T-cell (primary cell): Measurements from ENCODE around the gene PTPN1. TPM values are rescaled to one million over a fixed set of nuclear protein-coding genes. Genes with fewer than 3 reads are reported as not detected.
"Not testable (repeated sequence)": the region's sequence is repeated elsewhere in the genome, so short reads cannot be mapped to it uniquely, and the experiment has no call there.

ENCODE experiments used
- ATAC-seq, 4 experiments: fragments of 200-7000 bp in 3 of 4; fragments of 150-1000 bp in 1 of 4; cut with Tn5 transposase; replicated peaks in 1 of 4; 1 replicate in 3 of 4; 2 replicates in 1 of 4; pipeline ENCODE4 v1.10.0; 2021; ENCODE audit warnings: moderate library complexity in 3 of 4, mild to moderate bottlenecking in 2 of 4, moderate number of reproducible peaks in 1 of 4
- CTCF ChIA-PET, 2 donors: fragments of 300-600 bp; sonication (Branson Sonifier 250); formaldehyde crosslinking; loops; one replicate each; lab custom pipeline; 2022; ENCODE audit warnings: antibody characterized with exemption in 2 of 2; lab: Charles Lee
- POLR2A ChIA-PET, 2 donors: fragments of 300-600 bp; sonication (Branson Sonifier 250); formaldehyde crosslinking; loops; one replicate each; lab custom pipeline; 2022; ENCODE audit warnings: antibody characterized with exemption in 2 of 2; lab: Charles Lee
- DNase-seq, 35 experiments: peaks; one replicate each; pipeline versions ENCODE4 v3.0.0 to v3.0.0-alpha.2; 2013 to 2023
- H3K27ac ChIP-seq: one replicate; pipeline ENCODE4 v1.5.1; 2013; ENCODE audit warnings: low read length
- H3K27me3 ChIP-seq, 2 experiments: replicated peaks in 1 of 2; 1 replicate in 1 of 2; 2 replicates in 1 of 2; pipeline versions ENCODE4 v1.6.1 to v1.7.0; 2013; ENCODE audit warnings: low read length in 1 of 2, mixed read lengths in 1 of 2; ENCODE audit not compliant: control insufficient read depth in 2 of 2, insufficient read depth in 2 of 2; ENCODE audit errors: extremely low read depth in 1 of 2
- H3K36me3 ChIP-seq, 2 donors: 1 replicate in 1 of 2; 2 replicates in 1 of 2; pipeline versions ENCODE4 v1.6.1 to v1.7.0; 2013; ENCODE audit warnings: low read length in 1 of 2; ENCODE audit not compliant: control insufficient read depth in 2 of 2, insufficient read depth in 1 of 2; ENCODE audit errors: extremely low read depth in 1 of 2
- H3K4me1 ChIP-seq, 2 experiments: 1 replicate in 1 of 2; 2 replicates in 1 of 2; pipeline versions ENCODE4 v1.6.1 to v1.7.0; 2013; ENCODE audit warnings: low read length in 2 of 2, mixed read lengths in 1 of 2; ENCODE audit not compliant: insufficient read depth in 2 of 2, control insufficient read depth in 1 of 2; ENCODE audit errors: extremely low read depth in 1 of 2
- H3K4me3 ChIP-seq, 2 donors: 1 replicate in 1 of 2; 2 replicates in 1 of 2; pipeline versions ENCODE4 v1.5.1 to v1.7.0; 2013; ENCODE audit warnings: mild to moderate bottlenecking in 2 of 2, low read length in 1 of 2, moderate library complexity in 1 of 2; ENCODE audit not compliant: control insufficient read depth in 1 of 2; ENCODE audit errors: extremely low read depth in 1 of 2
- H3K9me3 ChIP-seq: 2 replicates; pipeline ENCODE4 v1.7.0; 2013
- H3K27ac Mint-ChIP-seq, 2 donors: one replicate each; pipeline ENCODE4 v1.8.0; 2020 to 2021; ENCODE audit warnings: mild to moderate bottlenecking in 2 of 2, mixed read lengths in 2 of 2
- H3K27me3 Mint-ChIP-seq, 2 donors: one replicate each; pipeline ENCODE4 v1.8.0; 2021 to 2022; ENCODE audit warnings: mixed read lengths in 2 of 2
- H3K36me3 Mint-ChIP-seq: one replicate; pipeline ENCODE4 v1.8.0; 2021; ENCODE audit warnings: mixed read lengths
- H3K4me1 Mint-ChIP-seq, 3 donors: one replicate each; pipeline ENCODE4 v1.8.0; 2020 to 2022; ENCODE audit warnings: mixed read lengths in 3 of 3, mild to moderate bottlenecking in 1 of 3
- H3K4me3 Mint-ChIP-seq, 3 donors: one replicate each; pipeline ENCODE4 v1.8.0; 2020 to 2022; ENCODE audit warnings: mild to moderate bottlenecking in 3 of 3, mixed read lengths in 3 of 3, moderate library complexity in 3 of 3
- H3K9me3 Mint-ChIP-seq, 3 donors: one replicate each; pipeline ENCODE4 v1.8.0; 2020 to 2022; ENCODE audit warnings: mixed read lengths in 3 of 3
- WGBS: methylation state at CpG from one replicate; pipeline ENCODE4 v1.1.5; 2013; ENCODE audit warnings: missing lambda C conversion rate; ENCODE audit not compliant: insufficient coverage; 5-methylcytosine and 5-hydroxymethylcytosine counted together
- total RNA-seq, 35 experiments: library from RNA in 6 of 35; stranded (reverse) in 6 of 35; fragments of 120-200 nt in 1 of 35; gene quantifications; one replicate each; pipeline versions ENCODE4 v1.2.1 to v1.2.4 and lab custom pipeline; 2013 to 2026

Gene PTPN1
- total RNA-seq, 5 donors from 2014 or later (not counting 1 experiment from before 2014, with no cell fraction given): 50.7 to 67.9 (median 55.3) TPM

DNA sequence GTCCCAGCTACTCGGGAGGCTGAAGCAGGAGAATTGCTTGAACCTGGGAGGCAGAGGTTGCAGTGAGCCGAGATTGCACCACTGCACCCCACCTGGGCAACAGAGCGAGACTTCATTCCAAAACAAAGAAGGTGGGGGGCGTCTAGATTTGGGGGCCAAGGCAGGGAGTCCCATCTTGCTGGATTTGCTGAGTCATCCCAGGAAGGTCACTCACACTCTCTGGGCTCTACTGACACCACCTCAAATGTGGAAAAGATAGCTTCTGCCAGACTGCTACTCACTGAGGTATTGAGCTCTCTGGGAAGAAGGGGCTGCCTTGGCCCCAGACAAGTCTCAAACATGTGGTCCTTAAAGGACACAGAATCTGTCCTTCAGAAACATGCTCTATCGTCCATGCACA lies 106.8 kb downstream of the PTPN1 start:
- no peak overlapping the region for H3K4me3 ChIP-seq
- Mint-ChIP-seq H3K27me3 (no peaks in the 10 kb centered on the region), H3K4me3 (no peak overlapping the region), H3K9me3 (peaks cover 0 to 4% (median 0%) of the 10 kb centered on the region in 3 donors), H3K4me1 (no peaks in the 10 kb centered on the region), H3K27ac (no peak overlapping the region), H3K36me3 (no peaks in the 10 kb centered on the region)
- H3K9me3 ChIP-seq: no peaks in the 10 kb centered on the region
- DNase-seq: no peak
- H3K27me3 ChIP-seq: peaks cover 0 to 3% of the 10 kb centered on the region in 2 experiments
- H3K36me3 ChIP-seq: no peaks in the 10 kb centered on the region
- H3K4me1 ChIP-seq: no peaks in the 10 kb centered on the region
- H3K27ac ChIP-seq: no peak overlapping the region
- WGBS: 65% methylated on average over 4 of the region's 5 CpGs
- ChIA-PET CTCF (no interaction called here), POLR2A (no interaction called here)
- no peak for ATAC-seq

GRCh38 chr20:50618537-50618936 lies 108.4 kb downstream of the PTPN1 start:
- Mint-ChIP-seq H3K4me1 (no peaks in the 10 kb centered on the region), H3K9me3 (peaks cover 0 to 4% (median 0%) of the 10 kb centered on the region in 3 donors), H3K4me3 (no peak overlapping the region), H3K27me3 (peaks cover 0 to under 1% of the 10 kb centered on the region in 2 donors), H3K36me3 (no peaks in the 10 kb centered on the region), H3K27ac (no peak overlapping the region)
- no peak for ATAC-seq
- Histone ChIP-seq H3K27ac (no peak overlapping the region), H3K9me3 (no peaks in the 10 kb centered on the region), H3K27me3 (peaks cover 0 to 5% of the 10 kb centered on the region in 2 experiments), H3K4me1 (no peaks in the 10 kb centered on the region), H3K36me3 (no peaks in the 10 kb centered on the region), H3K4me3 (no peak overlapping the region)
- DNase-seq: no peak
- CTCF ChIA-PET: interaction anchor here in 1 of 2 donors (0.7 kb wide), 1 partner anchor 34 kb away, joined by 4 read pairs; no protein-coding TSS in a partner anchor
- WGBS: no CpG with 5 or more reads among the region's 1 CpG
- POLR2A ChIA-PET: no interaction called here

DNA sequence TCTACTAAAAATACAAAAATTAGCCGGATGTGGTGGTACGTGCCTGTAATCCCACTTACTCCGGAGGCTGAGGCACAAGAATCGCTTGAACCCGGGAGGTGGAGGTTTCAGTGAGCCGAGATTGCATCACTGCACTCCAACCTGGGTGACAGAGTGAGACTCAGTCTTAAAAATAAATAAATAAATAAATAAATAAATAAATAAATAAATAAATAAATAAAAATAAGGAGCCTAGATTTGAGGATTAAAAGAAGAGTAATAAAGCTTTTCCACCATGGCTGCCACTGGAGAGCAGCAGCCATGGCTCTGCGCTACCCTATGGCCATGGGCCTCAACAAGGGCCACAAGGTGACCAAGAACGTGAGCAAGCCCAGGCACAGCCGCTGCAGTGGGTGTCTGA lies 110.3 kb downstream of the PTPN1 start:
- H3K36me3 ChIP-seq, H3K4me1 ChIP-seq, DNase-seq, H3K27ac ChIP-seq, POLR2A ChIA-PET, H3K27me3 Mint-ChIP-seq, H3K27ac Mint-ChIP-seq, CTCF ChIA-PET, H3K9me3 ChIP-seq, H3K4me1 Mint-ChIP-seq, H3K4me3 Mint-ChIP-seq, H3K4me3 ChIP-seq, H3K36me3 Mint-ChIP-seq, ATAC-seq, H3K9me3 Mint-ChIP-seq: not testable (repeated sequence)
- peaks cover 0 to 15% of the 10 kb centered on the region in 2 experiments for H3K27me3 ChIP-seq
- WGBS: 83% methylated on average over 3 of the region's 9 CpGs

DNA sequence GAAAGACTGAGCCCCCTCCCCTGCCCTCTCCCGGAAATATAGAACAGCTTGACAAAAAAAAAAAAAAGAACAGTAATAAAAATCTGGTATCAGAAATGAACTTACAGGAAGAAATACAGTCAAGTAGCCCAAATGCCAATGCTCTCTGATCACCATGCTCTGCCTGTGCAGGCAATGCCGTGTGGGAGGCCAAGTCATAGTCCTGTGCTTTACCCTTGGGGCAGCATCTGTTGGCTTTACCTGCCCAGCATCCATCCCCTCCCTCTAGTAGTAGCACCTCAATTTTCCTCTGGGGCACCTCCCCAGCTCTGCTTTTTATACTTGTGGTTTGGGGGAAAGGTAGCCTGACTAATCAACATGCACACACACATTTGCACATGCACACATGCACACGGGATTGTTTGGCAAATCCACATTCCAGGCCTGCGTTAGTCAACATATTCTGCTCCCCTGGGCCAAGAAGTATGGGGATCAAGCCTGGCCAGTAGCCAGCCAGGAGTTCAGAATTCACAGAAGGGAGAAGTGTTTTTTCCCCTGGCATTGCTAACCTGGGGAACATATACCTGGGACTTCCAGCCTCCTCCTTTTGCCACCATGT lies 111.0 kb downstream of the PTPN1 start:
- no peak overlapping the region for H3K4me3 ChIP-seq
- DNase-seq (no peak), ATAC-seq (no peak)
- no peaks in the 10 kb centered on the region for H3K4me1 Mint-ChIP-seq
- ChIA-PET POLR2A (no interaction called here), CTCF (no interaction called here)
- H3K27ac Mint-ChIP-seq: no peak overlapping the region
- H3K36me3 ChIP-seq: no peaks in the 10 kb centered on the region
- H3K27ac ChIP-seq: no peak overlapping the region
- H3K27me3 Mint-ChIP-seq: peaks cover 0 to 2% of the 10 kb centered on the region in 2 donors
- H3K9me3 ChIP-seq: no peaks in the 10 kb centered on the region
- no peak overlapping the region for H3K4me3 Mint-ChIP-seq
- H3K9me3 Mint-ChIP-seq: peaks cover 0 to 4% (median 0%) of the 10 kb centered on the region in 3 donors
- 80% methylated on average over 3 of the region's 4 CpGs for WGBS
- H3K36me3 Mint-ChIP-seq: no peaks in the 10 kb centered on the region
- no peaks in the 10 kb centered on the region for H3K4me1 ChIP-seq
- H3K27me3 ChIP-seq: peaks cover 0 to 21% of the 10 kb centered on the region in 2 experiments

DNA sequence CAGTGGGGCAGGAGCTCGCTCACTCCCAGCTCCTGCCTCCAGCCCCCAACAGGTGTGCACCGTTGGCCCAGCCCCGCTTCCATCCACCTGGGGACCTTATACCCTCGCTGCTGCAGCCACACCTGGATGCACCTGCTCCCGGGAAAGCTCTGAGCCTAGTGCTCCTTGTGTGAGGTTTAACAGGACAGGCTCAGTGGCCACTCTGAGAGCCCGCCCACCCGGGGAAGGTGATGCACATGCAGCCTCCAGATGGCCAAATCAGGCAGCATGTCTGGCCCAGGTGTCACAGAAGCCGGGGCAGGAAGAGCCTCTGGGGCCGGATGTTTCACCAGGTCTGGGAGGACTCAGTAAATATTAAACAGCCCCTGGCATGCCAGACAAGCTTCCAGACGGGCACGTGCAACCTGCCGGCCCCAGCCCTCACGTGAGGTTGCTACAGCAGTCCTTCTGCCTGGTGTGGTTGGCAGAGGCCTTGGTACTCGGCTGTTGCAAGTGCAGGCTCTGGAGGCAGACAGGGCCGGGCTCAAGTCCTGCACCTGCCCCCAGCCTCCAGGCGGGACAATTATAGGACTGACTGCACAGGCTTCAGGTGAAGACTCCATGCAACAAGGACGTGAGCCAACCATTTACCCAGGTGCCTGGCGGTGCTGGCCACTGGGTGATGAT lies 114.3 kb downstream of the PTPN1 start:
- H3K9me3 ChIP-seq: no peaks in the 10 kb centered on the region
- CTCF ChIA-PET: no interaction called here

DNA sequence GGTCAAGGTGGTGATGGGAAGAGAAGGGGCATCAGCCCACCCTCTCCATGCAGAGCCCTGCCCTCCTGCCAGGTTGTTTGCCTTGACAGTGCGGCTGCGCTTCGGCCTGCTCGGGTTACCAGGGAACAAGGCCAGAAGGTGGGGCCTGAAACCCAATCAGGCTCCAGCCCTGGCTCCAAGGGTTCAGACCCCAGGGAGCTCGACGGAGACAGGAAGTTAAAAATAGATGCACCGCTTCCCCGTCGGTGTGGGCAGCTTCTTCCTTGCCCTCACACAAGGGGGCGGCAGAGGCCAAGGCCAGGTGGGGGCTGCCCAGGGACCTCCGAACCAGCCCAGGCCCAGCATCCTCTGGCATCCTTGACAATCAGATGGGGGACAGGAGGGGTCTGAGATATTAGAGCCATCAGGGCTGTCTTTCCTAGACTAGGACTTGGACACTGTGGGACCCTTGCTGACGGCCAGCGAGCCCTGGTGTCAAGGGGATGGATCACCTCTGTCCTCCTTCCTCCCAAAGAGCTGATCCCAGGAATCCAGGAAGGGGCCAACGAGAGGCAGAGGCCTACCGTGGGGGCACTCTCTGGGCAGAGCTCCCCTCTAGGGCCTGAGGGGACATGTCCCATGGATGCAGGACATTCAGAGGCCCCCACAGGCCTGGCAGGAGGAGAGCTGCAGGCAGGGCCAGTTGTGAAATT lies 115.9 kb downstream of the PTPN1 start:
- ATAC-seq: no peak
- no peak overlapping the region for H3K4me3 ChIP-seq
- Mint-ChIP-seq H3K9me3 (no peaks in the 10 kb centered on the region), H3K27ac (no peak overlapping the region), H3K4me1 (no peaks in the 10 kb centered on the region), H3K27me3 (peaks cover 0 to 2% of the 10 kb centered on the region in 2 donors), H3K4me3 (no peak overlapping the region), H3K36me3 (no peaks in the 10 kb centered on the region)
- no peaks in the 10 kb centered on the region for H3K36me3 ChIP-seq
- H3K27me3 ChIP-seq: peaks cover 0 to 32% of the 10 kb centered on the region in 2 experiments
- WGBS: 50% methylated on average over 12 of the region's 15 CpGs
- ChIA-PET POLR2A (no interaction called here), CTCF (no interaction called here)
- H3K27ac ChIP-seq: no peak overlapping the region
- no peaks in the 10 kb centered on the region for H3K9me3 ChIP-seq
- no peak for DNase-seq
- H3K4me1 ChIP-seq: no peaks in the 10 kb centered on the region

More for the DNA sequence above, 114.3 kb downstream of the PTPN1 start:
- H3K9me3 Mint-ChIP-seq: peaks cover 0 to 4% (median 0%) of the 10 kb centered on the region in 3 donors
- no peak overlapping the region for H3K4me3 ChIP-seq
- POLR2A ChIA-PET: no interaction called here
- no peaks in the 10 kb centered on the region for H3K4me1 Mint-ChIP-seq
- no peak overlapping the region for H3K27ac Mint-ChIP-seq
- no peak for DNase-seq
- H3K36me3 ChIP-seq: no peaks in the 10 kb centered on the region
- no peaks in the 10 kb centered on the region for H3K4me1 ChIP-seq
- H3K27me3 Mint-ChIP-seq: peaks cover 0 to 2% of the 10 kb centered on the region in 2 donors
- ATAC-seq: no peak
- no peak overlapping the region for H3K4me3 Mint-ChIP-seq
- no peaks in the 10 kb centered on the region for H3K36me3 Mint-ChIP-seq
- WGBS: 79% methylated on average over 17 of the region's 18 CpGs
- no peak overlapping the region for H3K27ac ChIP-seq
- peaks cover 0 to 31% of the 10 kb centered on the region in 2 experiments for H3K27me3 ChIP-seq
